ENCODE measurements around the gene PRKCE.
"Not testable (repeated sequence)": the region's sequence is repeated elsewhere in the genome, so short reads cannot be mapped to it uniquely, and the experiment has no call there.

PRKCE gene

GRCh38 chr2:46194856-46195255, 543.4 kb downstream of the PRKCE start:
- no peaks in the 10 kb centered on the region for H3K27me3 Mint-ChIP-seq
- no peaks in the 10 kb centered on the region for H3K9me3 Mint-ChIP-seq
- DNase-seq, result no peak
- no peak overlapping the region for H3K4me3 Mint-ChIP-seq
- H3K4me1 Mint-ChIP-seq, result peaks cover 13% of the 10 kb centered on the region
- H3K27ac Mint-ChIP-seq, result no peak overlapping the region
- ATAC-seq, result no peak

GRCh38 chr2:46195819-46196218, 544.3 kb downstream of the PRKCE start:
- H3K4me3 Mint-ChIP-seq, result no peak overlapping the region
- ATAC-seq (no peak), DNase-seq (no peak)
- H3K9me3 Mint-ChIP-seq, result no peaks in the 10 kb centered on the region
- no peaks in the 10 kb centered on the region for H3K27me3 Mint-ChIP-seq
- peaks cover 23% of the 10 kb centered on the region for H3K4me1 Mint-ChIP-seq
- H3K27ac Mint-ChIP-seq, result no peak overlapping the region

GRCh38 chr2:46196871-46197462, 545.5 kb downstream of the PRKCE start:
- Mint-ChIP-seq H3K4me3 (no peak overlapping the region), H3K27ac (peak overlapping the region in 1 of 2 donors; percentile 10), H3K4me1 (peaks cover 32% of the 10 kb centered on the region), H3K9me3 (peaks cover 0 to 11% of the 10 kb centered on the region in 2 donors), H3K27me3 (no peaks in the 10 kb centered on the region)
- no peak for DNase-seq
- no peak for ATAC-seq

GRCh38 chr2:46197672-46198071, 546.2 kb downstream of the PRKCE start:
- ATAC-seq, result no peak
- no peaks in the 10 kb centered on the region for H3K27me3 Mint-ChIP-seq
- H3K27ac Mint-ChIP-seq, result peak overlapping the region in 1 of 2 donors; percentile 10
- H3K4me3 Mint-ChIP-seq, result no peak overlapping the region
- no peak for DNase-seq
- peaks cover 0 to 11% of the 10 kb centered on the region in 2 donors for H3K9me3 Mint-ChIP-seq
- H3K4me1 Mint-ChIP-seq, result peaks cover 35% of the 10 kb centered on the region

- peaks cover 41% of the 10 kb centered on the region for H3K4me1 Mint-ChIP-seq
- no peaks in the 10 kb centered on the region for H3K27me3 Mint-ChIP-seq
- no peak for ATAC-seq
- peaks cover 0 to 11% of the 10 kb centered on the region in 2 donors for H3K9me3 Mint-ChIP-seq
- no peak overlapping the region for H3K27ac Mint-ChIP-seq
- no peak overlapping the region for H3K4me3 Mint-ChIP-seq
- no peak for DNase-seq
These were observed 546.8 kb downstream of the PRKCE start for GRCh38 chr2:46198164-46198883.

- no peak for ATAC-seq
- no peaks in the 10 kb centered on the region for H3K27me3 Mint-ChIP-seq
- DNase-seq, result no peak
- no peak overlapping the region for H3K4me3 Mint-ChIP-seq
- H3K4me1 Mint-ChIP-seq, result peaks cover 42% of the 10 kb centered on the region
- no peak overlapping the region for H3K27ac Mint-ChIP-seq
- peaks cover 0 to 11% of the 10 kb centered on the region in 2 donors for H3K9me3 Mint-ChIP-seq
These were observed 547.5 kb downstream of the PRKCE start for GRCh38 chr2:46198966-46199365.

GRCh38 chr2:46200100-46200690, 548.7 kb downstream of the PRKCE start:
- H3K9me3 Mint-ChIP-seq, result peaks cover 0 to 11% of the 10 kb centered on the region in 2 donors
- peak overlapping the region; percentile 79 to 87 for H3K27ac Mint-ChIP-seq
- ATAC-seq (peak; percentile 73), DNase-seq (no peak)
- peaks cover 42% of the 10 kb centered on the region for H3K4me1 Mint-ChIP-seq
- H3K4me3 Mint-ChIP-seq, result no peak overlapping the region
- no peaks in the 10 kb centered on the region for H3K27me3 Mint-ChIP-seq

- Mint-ChIP-seq H3K9me3 (peaks cover 0 to 11% of the 10 kb centered on the region in 2 donors), H3K27me3 (no peaks in the 10 kb centered on the region), H3K4me3 (peak overlapping the region in 1 of 2 donors; percentile 8), H3K27ac (peak overlapping the region; percentile 66 to 91), H3K4me1 (peaks cover 42% of the 10 kb centered on the region)
- DNase-seq, result no peak
- no peak for ATAC-seq
These were observed 549.6 kb downstream of the PRKCE start for GRCh38 chr2:46200861-46201605.

- ATAC-seq, result no peak
- Mint-ChIP-seq H3K27me3 (peaks cover 10% of the 10 kb centered on the region), H3K9me3 (peaks cover 0 to 11% of the 10 kb centered on the region in 2 donors), H3K4me1 (peaks cover 37% of the 10 kb centered on the region), H3K4me3 (no peak overlapping the region), H3K27ac (no peak overlapping the region)
- no peak for DNase-seq
These were observed 551.0 kb downstream of the PRKCE start for GRCh38 chr2:46202453-46202852.

- peaks cover 0 to 11% of the 10 kb centered on the region in 2 donors for H3K9me3 Mint-ChIP-seq
- H3K27me3 Mint-ChIP-seq, result peaks cover 15% of the 10 kb centered on the region
- H3K4me3 Mint-ChIP-seq, result no peak overlapping the region
- DNase-seq (no peak), ATAC-seq (peak; percentile 52)
- H3K27ac Mint-ChIP-seq, result no peak overlapping the region
- peaks cover 32% of the 10 kb centered on the region for H3K4me1 Mint-ChIP-seq
These were observed 551.5 kb downstream of the PRKCE start for GRCh38 chr2:46202987-46203386.

GRCh38 chr2:46203636-46204035, 552.2 kb downstream of the PRKCE start:
- Mint-ChIP-seq H3K9me3 (peaks cover 3 to 16% of the 10 kb centered on the region in 2 donors), H3K4me1 (peaks cover 31% of the 10 kb centered on the region), H3K27me3 (peaks cover 15% of the 10 kb centered on the region)
- H3K4me3 Mint-ChIP-seq, DNase-seq, ATAC-seq, H3K27ac Mint-ChIP-seq: not testable (repeated sequence)

- Mint-ChIP-seq H3K27me3 (peaks cover 16% of the 10 kb centered on the region), H3K4me3 (no peak overlapping the region)
These were observed 556.1 kb downstream of the PRKCE start for GRCh38 chr2:46207591-46207990.

GRCh38 chr2:46208766-46209165, 557.3 kb downstream of the PRKCE start:
- Mint-ChIP-seq H3K4me3 (no peak overlapping the region), H3K27me3 (peaks cover 21% of the 10 kb centered on the region), H3K27ac (no peak overlapping the region), H3K4me1 (no peaks in the 10 kb centered on the region), H3K9me3 (peaks cover 20 to 26% of the 10 kb centered on the region in 2 donors)
- no peak for ATAC-seq
- DNase-seq, result no peak

More at GRCh38 chr2:46207591-46207990, 556.1 kb downstream of the PRKCE start:
- no peak for ATAC-seq
- Mint-ChIP-seq H3K4me1 (peaks cover 8% of the 10 kb centered on the region), H3K27ac (peak overlapping the region in 1 of 2 donors; percentile 5), H3K9me3 (peaks cover 20 to 22% of the 10 kb centered on the region in 2 donors)
- no peak for DNase-seq

GRCh38 chr2:46210063-46210462, 558.6 kb downstream of the PRKCE start:
- Mint-ChIP-seq H3K27me3 (peaks cover 21% of the 10 kb centered on the region), H3K4me3 (no peak overlapping the region), H3K4me1 (no peaks in the 10 kb centered on the region), H3K9me3 (peaks cover 20 to 36% of the 10 kb centered on the region in 2 donors), H3K27ac (no peak overlapping the region)
- ATAC-seq (no peak), DNase-seq (no peak)

- H3K27ac Mint-ChIP-seq, result no peak overlapping the region
- H3K4me3 Mint-ChIP-seq, result no peak overlapping the region
- peaks cover 26 to 36% of the 10 kb centered on the region in 2 donors for H3K9me3 Mint-ChIP-seq
- ATAC-seq, result no peak
- no peak for DNase-seq
- peaks cover 20% of the 10 kb centered on the region for H3K27me3 Mint-ChIP-seq
- H3K4me1 Mint-ChIP-seq, result no peaks in the 10 kb centered on the region
These were observed 560.0 kb downstream of the PRKCE start for GRCh38 chr2:46211461-46211860.
